Superior temporal gyrus (tissue), 1 donor: ENCODE results near the gene TTLL11.
"Not testable (repeated sequence)": the region's sequence is repeated elsewhere in the genome, so short reads cannot be mapped to it uniquely, and the experiment has no call there.

Experiments
- DNase-seq: peaks from one replicate; pipeline ENCODE4 v3.0.0-alpha.2; 2016; ENCODE audit errors: extremely low spot score

TTLL11 gene

DNA sequence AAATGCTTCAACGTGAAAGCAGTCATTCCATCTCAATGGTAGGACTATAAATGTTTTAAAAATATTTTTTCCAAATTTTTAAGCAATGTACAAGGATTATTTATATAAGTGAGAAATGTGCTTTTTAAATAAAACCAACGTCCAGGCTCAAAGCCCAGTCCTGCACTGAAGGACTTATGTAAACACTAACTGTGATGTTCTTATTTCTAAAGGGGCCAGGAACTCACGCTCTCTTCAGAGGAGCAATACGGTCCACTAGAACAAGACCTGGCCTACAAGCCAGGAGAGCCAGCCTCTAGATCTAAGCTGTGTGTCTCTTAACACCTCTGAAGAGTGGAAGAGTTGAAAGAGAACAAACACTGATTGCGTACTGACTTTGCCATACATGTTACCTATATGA lies 12.1 kb downstream of the TTLL11 start:
- DNase-seq, result peak; percentile 75

DNA sequence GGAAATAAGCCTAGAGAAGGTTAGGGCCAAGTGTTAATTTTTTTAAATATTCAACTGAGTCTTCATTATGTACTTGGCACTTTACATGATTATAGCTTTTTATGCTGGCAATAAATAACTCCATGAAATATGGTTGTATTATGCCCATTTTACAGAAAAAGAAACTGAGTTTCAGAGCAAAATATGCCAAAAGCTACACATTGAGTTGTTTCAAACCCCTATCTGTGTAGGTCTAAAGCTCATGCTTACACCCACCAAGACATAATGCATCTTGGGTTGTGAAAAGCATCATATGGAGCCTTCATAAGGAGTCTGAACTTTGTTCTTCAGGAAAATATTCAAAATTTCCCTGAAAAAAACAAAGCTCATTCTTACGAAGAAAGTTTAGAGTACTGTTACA lies 14.6 kb downstream of the TTLL11 start:
- no peak for DNase-seq

- no peak for DNase-seq
Observed at GRCh38 chr9:122076773-122077172, 16.3 kb downstream of the TTLL11 start.

DNA sequence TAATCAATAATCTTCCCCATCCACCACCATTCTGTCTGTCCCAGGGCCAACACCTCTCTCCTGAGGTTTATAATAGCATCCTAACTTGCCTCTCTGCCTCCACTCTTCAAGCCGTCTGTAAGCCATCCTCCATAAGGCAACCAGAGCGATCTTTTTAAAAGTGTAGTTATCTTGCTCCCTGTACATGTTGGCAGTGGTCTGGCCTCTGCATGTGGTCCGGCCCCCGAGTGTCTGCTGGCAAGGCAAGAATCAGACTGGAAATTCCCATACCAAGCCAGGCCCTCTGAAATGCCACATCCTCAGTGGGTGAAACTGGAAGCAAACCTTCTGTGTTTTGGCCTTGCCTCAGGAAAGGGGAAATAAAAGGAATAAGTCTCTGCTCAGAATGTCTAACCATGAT lies 17.0 kb downstream of the TTLL11 start:
- no peak for DNase-seq

DNA sequence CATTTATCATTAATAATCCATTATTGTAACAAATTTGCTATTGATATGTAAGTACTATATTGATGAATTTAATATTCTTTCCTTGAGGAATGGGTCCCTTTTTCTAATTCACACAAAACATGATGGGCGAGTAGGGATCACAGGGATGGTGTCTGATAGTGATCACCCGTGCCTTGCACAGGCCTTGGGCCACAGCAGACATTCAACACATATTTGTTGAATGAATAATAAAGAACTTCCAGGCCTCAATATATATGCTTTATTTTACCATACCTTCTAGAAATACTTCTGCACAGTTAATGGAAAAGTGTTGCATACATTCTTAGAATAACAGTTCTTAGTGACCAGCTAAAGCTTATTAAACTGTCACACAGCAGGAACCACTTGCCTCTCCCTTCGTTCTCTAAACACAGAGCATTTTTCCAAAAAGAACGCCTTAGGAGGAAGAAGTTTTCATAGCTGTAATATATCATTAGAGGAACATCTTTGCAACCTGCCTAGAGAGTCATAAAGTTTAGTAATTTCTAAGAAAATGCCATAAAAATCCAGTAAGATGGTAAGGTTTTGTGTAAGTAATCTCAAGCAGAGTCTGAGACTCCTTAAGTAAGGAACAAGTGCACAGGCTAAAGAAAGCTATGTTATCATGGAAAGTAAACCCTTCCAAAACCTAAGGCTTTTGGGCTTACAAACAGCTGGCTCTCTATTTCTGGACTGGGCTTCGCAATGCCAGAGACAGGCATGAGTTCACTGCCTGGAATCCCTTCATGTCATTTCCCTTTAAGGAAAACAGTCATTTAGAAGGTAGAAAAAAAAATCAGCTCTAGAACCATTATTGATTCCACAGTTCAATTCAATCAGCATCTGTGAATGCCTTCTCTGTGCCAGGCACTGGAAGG lies 17.7 kb downstream of the TTLL11 start:
- peak; percentile 60 for DNase-seq

DNA sequence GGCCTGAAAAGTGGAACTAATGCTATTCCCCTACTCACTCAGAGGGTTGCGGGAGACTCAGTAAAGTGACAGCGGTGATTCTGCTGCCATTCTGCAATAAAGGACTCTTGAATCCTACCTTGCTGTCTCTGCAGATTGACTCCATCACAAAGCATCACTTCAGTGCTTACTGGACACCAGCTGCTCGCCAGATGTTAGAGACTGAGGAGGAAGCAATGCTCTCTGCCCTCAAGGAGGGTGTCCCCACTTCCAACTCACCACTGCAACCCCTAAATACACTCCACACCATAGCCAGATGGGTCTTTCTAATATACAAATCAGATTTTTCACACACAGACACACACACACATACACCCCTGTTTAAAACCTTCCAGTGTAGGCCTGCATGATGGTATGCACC lies 21.4 kb downstream of the TTLL11 start:
- no peak for DNase-seq

DNA sequence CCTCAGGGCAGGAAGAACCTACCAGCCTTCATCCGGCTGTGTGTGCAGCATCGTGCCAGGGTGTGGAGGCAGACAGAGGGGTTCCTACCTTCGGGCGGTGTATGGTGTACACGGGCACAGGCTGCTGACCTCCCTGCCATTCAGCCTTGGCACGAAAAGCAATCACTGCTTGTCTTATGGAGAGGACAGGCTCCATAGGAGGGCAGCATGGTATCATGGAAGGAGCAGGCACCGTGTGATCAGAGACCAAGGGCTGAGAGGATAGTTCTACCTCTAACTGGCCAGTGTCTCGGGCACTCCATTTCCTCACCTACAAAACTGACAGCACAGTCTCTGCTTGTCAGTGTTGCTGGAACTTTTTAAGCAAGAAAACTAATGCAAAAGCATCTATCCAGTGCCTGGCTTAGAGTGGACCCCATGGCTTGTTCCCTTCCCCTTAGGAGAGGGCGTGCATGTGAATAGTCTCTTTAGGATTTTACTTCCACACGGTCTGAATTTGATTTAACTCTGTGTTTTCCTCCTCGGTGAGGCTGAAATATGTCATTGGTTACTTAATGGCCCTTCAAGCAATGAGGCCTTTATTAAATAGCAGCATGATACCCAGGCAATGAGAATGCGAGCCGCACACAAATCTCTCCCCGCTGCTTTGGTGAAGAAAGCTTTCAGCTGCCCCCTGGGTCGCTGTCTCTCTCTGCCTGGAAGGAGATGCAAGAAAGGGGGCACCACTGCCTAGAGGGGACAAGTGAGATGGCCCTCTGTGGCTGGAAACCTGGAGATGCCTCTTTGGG lies 22.2 kb downstream of the TTLL11 start:
- peak; percentile 68 for DNase-seq

GRCh38 chr9:122066680-122067079 lies 26.4 kb downstream of the TTLL11 start:
- DNase-seq, result not testable (repeated sequence)

GRCh38 chr9:122065923-122066629 lies 27.0 kb downstream of the TTLL11 start:
- no peak for DNase-seq

DNA sequence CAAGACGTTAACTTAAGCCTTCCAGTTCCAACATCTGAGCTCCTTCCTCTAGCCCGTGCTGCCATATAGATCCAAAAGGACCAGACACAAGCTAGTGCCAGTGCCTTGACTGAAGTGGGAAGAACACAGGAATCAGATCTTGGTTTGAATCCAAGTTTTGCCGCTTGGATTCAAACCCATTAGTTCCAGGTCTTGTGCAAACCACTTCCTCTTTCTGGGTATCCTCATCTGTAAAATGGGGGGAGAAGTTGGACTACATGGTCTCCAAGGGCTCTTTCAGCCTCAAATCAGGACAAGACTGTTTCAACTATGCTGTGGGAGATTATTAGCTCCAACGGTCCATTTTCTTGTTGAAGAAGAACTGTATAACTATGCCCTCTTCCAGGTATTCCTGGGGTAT lies 32.6 kb downstream of the TTLL11 start:
- no peak for DNase-seq

- no peak for DNase-seq
Observed at GRCh38 chr9:122059955-122060324, 33.2 kb downstream of the TTLL11 start.

GRCh38 chr9:122059214-122059954 lies 33.7 kb downstream of the TTLL11 start:
- DNase-seq, result no peak

GRCh38 chr9:122058709-122059108 lies 34.4 kb downstream of the TTLL11 start:
- DNase-seq, result no peak

GRCh38 chr9:122058051-122058450 lies 35.1 kb downstream of the TTLL11 start:
- peak; percentile 56 for DNase-seq

- DNase-seq, result no peak
Observed at GRCh38 chr9:122057211-122057610, 35.9 kb downstream of the TTLL11 start.

- no peak for DNase-seq
Observed at GRCh38 chr9:122056484-122056883, 36.6 kb downstream of the TTLL11 start.

GRCh38 chr9:122055701-122056100 lies 37.4 kb downstream of the TTLL11 start:
- DNase-seq, result no peak

GRCh38 chr9:122053567-122054350 lies 39.3 kb downstream of the TTLL11 start:
- no peak for DNase-seq

GRCh38 chr9:122053064-122053463 lies 40.0 kb downstream of the TTLL11 start:
- DNase-seq, result no peak

GRCh38 chr9:122051351-122052321 lies 41.5 kb downstream of the TTLL11 start:
- no peak for DNase-seq
